GM21390 (cell line): Measurements from ENCODE around the gene FABP7.

Experiments used
- ATAC-seq: cut with Tn5 transposase; IDR thresholded peaks from one replicate; pipeline ENCODE4 v1.9.1; 2021; ENCODE audit not compliant: unreplicated experiment

The FABP7 gene

GRCh38 chr6:122755901-122756300, 23.6 kb upstream of the FABP7 start:
- ATAC-seq, result no peak

GRCh38 chr6:122758927-122759334, 20.6 kb upstream of the FABP7 start:
- ATAC-seq, result peak; percentile 98

- ATAC-seq, result no peak
These were observed 19.2 kb upstream of the FABP7 start for GRCh38 chr6:122760330-122760729.

GRCh38 chr6:122766256-122766655, 13.3 kb upstream of the FABP7 start:
- no peak for ATAC-seq

- no peak for ATAC-seq
These were observed 8.5 kb upstream of the FABP7 start for GRCh38 chr6:122770835-122771601.

- no peak for ATAC-seq
These were observed 6.6 kb upstream of the FABP7 start for GRCh38 chr6:122772724-122773415.

GRCh38 chr6:122775975-122776374, 3.5 kb upstream of the FABP7 start:
- no peak for ATAC-seq

GRCh38 chr6:122778302-122778701, 1.2 kb upstream of the FABP7 start:
- ATAC-seq, result no peak

GRCh38 chr6:122778985-122779661, 393 bp upstream of the FABP7 start:
- no peak for ATAC-seq

GRCh38 chr6:122780114-122780513, 598 bp downstream of the FABP7 start:
- ATAC-seq, result no peak

GRCh38 chr6:122781716-122782115, 2.2 kb downstream of the FABP7 start:
- ATAC-seq, result no peak

GRCh38 chr6:122783401-122783800, 3.9 kb downstream of the FABP7 start:
- no peak for ATAC-seq

GRCh38 chr6:122785891-122786290, 6.4 kb downstream of the FABP7 start:
- ATAC-seq, result no peak

- ATAC-seq, result no peak
These were observed 8.2 kb downstream of the FABP7 start for GRCh38 chr6:122787721-122788120.

GRCh38 chr6:122788208-122788607, 8.7 kb downstream of the FABP7 start:
- ATAC-seq, result no peak

- ATAC-seq, result no peak
These were observed 9.2 kb downstream of the FABP7 start for GRCh38 chr6:122788663-122789181.

GRCh38 chr6:122789182-122790027, 9.9 kb downstream of the FABP7 start, which contains the start of gene SMPDL3A:
Gene SMPDL3A, plus strand, starts transcription at chr6:122789258. Its CDS starts 89 bp downstream, at chr6:122789347.
- ATAC-seq, result peak; percentile 65

- no peak for ATAC-seq
These were observed 10.5 kb downstream of the FABP7 start for GRCh38 chr6:122790028-122790422.

GRCh38 chr6:122790423-122791309, 11.2 kb downstream of the FABP7 start:
- ATAC-seq, result peak; percentile 11

- ATAC-seq, result no peak
These were observed 11.8 kb downstream of the FABP7 start for GRCh38 chr6:122791310-122791679.
